OCI-LY1 (cell line): ENCODE results near the gene WDR74.
"Not testable (repeated sequence)": the region's sequence is repeated elsewhere in the genome, so short reads cannot be mapped to it uniquely, and the experiment has no call there.

ENCODE experiments used
- H2AFZ ChIP-seq: fragments of 200-600 bp; sonication (generic), shearing (Covaris generic); 2 replicates; pipeline ENCODE4 v1.6.0; 2014; ENCODE audit warnings: antibody characterized with exemption, mild to moderate bottlenecking, low read length
- H3F3A ChIP-seq: fragments of 200-600 bp; sonication (generic), shearing (Covaris generic); 2 replicates; pipeline ENCODE4 v1.6.0; 2014; ENCODE audit warnings: mild to moderate bottlenecking, antibody characterized with exemption, low read length, moderate library complexity; ENCODE audit not compliant: insufficient read depth
- H3K27ac ChIP-seq: fragments of 200-600 bp; sonication (generic); 2 replicates; pipeline ENCODE4 v1.5.1; 2014; ENCODE audit warnings: low read length, mixed run types, mild to moderate bottlenecking, low read depth; ENCODE audit not compliant: poor library complexity, severe bottlenecking
- H3K27me3 ChIP-seq: fragments of 200-600 bp; sonication (generic); 2 replicates; pipeline ENCODE4 v1.6.0; 2014; ENCODE audit warnings: antibody characterized with exemption, mild to moderate bottlenecking, low read length, moderate library complexity; ENCODE audit not compliant: insufficient read depth
- H3K36me3 ChIP-seq: fragments of 200-600 bp; sonication (generic); 2 replicates; pipeline ENCODE4 v1.6.1; 2014; ENCODE audit warnings: mild to moderate bottlenecking, antibody characterized with exemption, low read length, moderate library complexity, mixed read lengths; ENCODE audit not compliant: insufficient read depth
- H3K4me1 ChIP-seq: fragments of 200-600 bp; sonication (generic); 2 replicates; pipeline ENCODE4 v1.5.1; 2014; ENCODE audit warnings: mild to moderate bottlenecking, low read length, moderate library complexity; ENCODE audit not compliant: insufficient read depth, severe bottlenecking
- H3K4me2 ChIP-seq: fragments of 200-600 bp; sonication (generic), shearing (Covaris generic); 2 replicates; pipeline ENCODE4 v1.6.1; 2014; ENCODE audit warnings: low read length
- H3K4me3 ChIP-seq: fragments of 200-600 bp; sonication (generic); 2 replicates; pipeline ENCODE4 v1.5.1; 2014; ENCODE audit warnings: low read length, low read depth, mild to moderate bottlenecking, mixed read lengths; ENCODE audit not compliant: poor library complexity, severe bottlenecking
- H3K79me2 ChIP-seq: fragments of 200-600 bp; shearing (Covaris generic); 2 replicates; pipeline ENCODE4 v1.6.1; 2016; ENCODE audit warnings: mixed run types, low read length, mixed read lengths; ENCODE audit not compliant: insufficient read depth
- H3K9ac ChIP-seq: fragments of 200-600 bp; sonication (generic), shearing (Covaris generic); 2 replicates; pipeline ENCODE4 v1.6.1; 2014; ENCODE audit warnings: mild to moderate bottlenecking, low read length, mixed read lengths
- H3K9me2 ChIP-seq: fragments of 200-600 bp; sonication (generic), shearing (Covaris generic); 2 replicates; pipeline ENCODE4 v1.6.1; 2014; ENCODE audit warnings: low read depth, mild to moderate bottlenecking, low read length, mixed read lengths
- H3K9me3 ChIP-seq: fragments of 200-600 bp; shearing (Covaris generic); 2 replicates; pipeline ENCODE4 v1.6.1; 2014; ENCODE audit warnings: low read length, mixed read lengths
- H4K20me1 ChIP-seq: fragments of 200-600 bp; sonication (generic), shearing (Covaris generic); 2 replicates; pipeline ENCODE4 v1.6.0; 2016; ENCODE audit warnings: mild to moderate bottlenecking, low read length; ENCODE audit not compliant: insufficient read depth
- EZH2 ChIP-seq: fragments of 200-600 bp; sonication (generic), shearing (Covaris generic); IDR thresholded peaks from 2 replicates; pipeline ENCODE4 v1.8.0; 2017; ENCODE audit warnings: borderline replicate concordance, mixed run types, mild to moderate bottlenecking, antibody characterized with exemption, low read length, moderate library complexity, mixed read lengths
- TF ChIP-seq, protein P1 (sequence below): fragments of 200-600 bp; sonication (generic), shearing (Covaris generic); IDR thresholded peaks from 2 replicates; pipeline ENCODE4 v1.5.1; 2017; ENCODE audit warnings: mild to moderate bottlenecking, antibody characterized with exemption, low read length, moderate library complexity, mixed read lengths

The WDR74 gene

DNA sequence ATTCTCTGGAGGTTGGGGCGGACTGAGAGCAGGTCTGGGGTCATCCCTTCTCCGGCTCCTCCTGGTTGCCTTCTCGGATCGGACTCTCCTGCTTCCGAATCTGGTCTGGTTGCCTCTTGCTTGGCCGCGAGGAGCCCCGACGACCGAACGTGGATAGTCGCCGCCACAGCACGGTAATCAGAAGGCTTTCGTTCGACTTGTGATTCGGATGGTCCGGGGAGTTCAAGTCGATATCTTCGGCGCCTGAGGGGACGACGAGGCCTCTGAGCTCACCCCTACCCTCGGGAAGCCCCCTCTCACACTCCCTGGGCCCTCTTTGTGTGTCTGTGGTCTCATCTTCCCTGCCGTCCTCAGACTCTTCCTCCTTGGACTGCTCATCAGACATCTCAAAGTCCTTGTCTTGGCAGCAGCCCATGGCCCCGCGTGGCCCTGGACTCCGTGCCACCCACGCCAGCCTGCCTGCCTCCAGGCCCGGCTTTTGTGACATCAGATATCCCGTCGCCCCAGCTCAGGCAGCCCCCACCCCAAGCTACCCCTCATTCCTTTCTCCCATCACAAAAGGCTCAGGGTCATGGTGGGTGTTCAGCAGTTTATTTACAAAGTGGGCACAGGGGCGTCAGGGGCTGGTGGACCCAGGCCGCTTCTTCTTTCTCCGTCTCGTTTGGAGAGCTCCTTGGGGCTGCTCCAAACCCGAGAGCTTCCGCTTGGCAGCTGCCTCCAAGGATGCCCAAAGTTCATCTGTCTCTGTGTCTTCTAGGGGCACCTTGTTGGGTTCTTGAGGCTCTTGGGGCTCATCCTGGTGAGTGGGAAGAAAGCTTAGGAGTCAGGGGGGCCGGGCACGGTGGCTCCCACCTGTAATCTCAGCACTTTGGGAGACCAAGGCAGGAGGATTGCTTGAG is 6.8 kb downstream of the WDR74 start, which contains the start of gene TEX54:
TEX54 (minus strand) TSS at position 506 of the 899 bp plus-strand sequence.
- H3K9me2 ChIP-seq, result no peaks in the 10 kb centered on the region
- H3K36me3 ChIP-seq, result peaks cover 46% of the 10 kb centered on the region
- H3K4me1 ChIP-seq, result peaks cover 24% of the 10 kb centered on the region
- peak within 1 kb of the TSS; percentile 81 for H3K9ac ChIP-seq
- no peaks in the 10 kb centered on the region for H4K20me1 ChIP-seq
- H3K9me3 ChIP-seq, result no peaks in the 10 kb centered on the region
- TF ChIP-seq, protein P1, sequence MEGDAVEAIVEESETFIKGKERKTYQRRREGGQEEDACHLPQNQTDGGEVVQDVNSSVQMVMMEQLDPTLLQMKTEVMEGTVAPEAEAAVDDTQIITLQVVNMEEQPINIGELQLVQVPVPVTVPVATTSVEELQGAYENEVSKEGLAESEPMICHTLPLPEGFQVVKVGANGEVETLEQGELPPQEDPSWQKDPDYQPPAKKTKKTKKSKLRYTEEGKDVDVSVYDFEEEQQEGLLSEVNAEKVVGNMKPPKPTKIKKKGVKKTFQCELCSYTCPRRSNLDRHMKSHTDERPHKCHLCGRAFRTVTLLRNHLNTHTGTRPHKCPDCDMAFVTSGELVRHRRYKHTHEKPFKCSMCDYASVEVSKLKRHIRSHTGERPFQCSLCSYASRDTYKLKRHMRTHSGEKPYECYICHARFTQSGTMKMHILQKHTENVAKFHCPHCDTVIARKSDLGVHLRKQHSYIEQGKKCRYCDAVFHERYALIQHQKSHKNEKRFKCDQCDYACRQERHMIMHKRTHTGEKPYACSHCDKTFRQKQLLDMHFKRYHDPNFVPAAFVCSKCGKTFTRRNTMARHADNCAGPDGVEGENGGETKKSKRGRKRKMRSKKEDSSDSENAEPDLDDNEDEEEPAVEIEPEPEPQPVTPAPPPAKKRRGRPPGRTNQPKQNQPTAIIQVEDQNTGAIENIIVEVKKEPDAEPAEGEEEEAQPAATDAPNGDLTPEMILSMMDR, result no peak
- TF ChIP-seq EZH2, result no peak
- H2AFZ ChIP-seq, result no peak within 1 kb of the TSS
- H3K4me3 ChIP-seq, result peak within 1 kb of the TSS; percentile 81
- H3K4me2 ChIP-seq, result peak within 1 kb of the TSS; percentile 66
- peaks cover 15% of the 10 kb centered on the region for H3K79me2 ChIP-seq
- peak within 1 kb of the TSS; percentile 65 for H3K27ac ChIP-seq
- no peaks in the 10 kb centered on the region for H3F3A ChIP-seq
- H3K27me3 ChIP-seq, result no peaks in the 10 kb centered on the region

DNA sequence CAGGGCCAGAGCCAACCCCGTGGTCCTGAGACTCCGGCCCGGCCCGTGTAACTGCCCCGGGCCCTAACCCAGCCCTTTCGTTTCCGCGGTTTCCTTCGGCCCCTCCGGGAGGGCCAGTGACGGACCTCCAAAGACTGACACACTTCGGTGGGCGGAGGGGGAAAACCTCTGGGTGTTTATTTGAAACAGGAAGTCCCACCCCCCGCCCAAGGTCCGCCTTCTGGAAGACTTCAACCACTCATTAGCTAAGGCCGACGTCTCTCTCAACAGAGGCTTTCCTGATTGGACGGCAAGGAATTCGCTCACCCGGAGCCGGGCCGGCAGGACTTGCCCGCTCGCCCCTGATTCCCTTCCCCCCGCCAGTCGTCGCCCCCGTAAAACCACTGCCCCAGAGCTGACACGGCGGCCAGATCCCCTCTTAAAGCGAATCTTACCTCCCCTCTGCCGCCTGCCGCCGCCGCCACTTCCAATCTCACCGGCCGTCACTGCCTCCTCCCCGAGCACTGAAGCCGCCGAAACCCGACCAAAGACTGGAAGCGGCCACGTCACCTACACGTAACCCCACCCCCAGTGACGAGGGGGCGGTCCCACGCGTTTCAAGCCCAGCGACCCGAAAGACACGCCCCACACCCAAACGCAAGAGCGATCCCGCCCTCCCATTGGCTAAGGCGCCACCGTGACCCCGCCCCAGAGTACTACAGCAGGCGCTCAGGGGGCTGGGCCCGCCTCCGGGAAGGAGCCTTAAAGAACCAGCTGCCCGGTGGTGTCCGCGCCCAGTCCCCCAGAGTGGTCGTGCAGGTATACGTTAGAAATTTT is 7.7 kb downstream of the WDR74 start, which contains the start of gene STX5:
STX5 (minus strand) TSS at position 532 of the 816 bp plus-strand sequence. CDS start 808 bp downstream, outside the sequence.
- Histone ChIP-seq H3K4me2 (peak within 1 kb of the TSS; percentile 81), H3K9ac (peak within 1 kb of the TSS; percentile 81), H3F3A (no peaks in the 10 kb centered on the region), H3K4me1 (peaks cover 22% of the 10 kb centered on the region), H3K9me2 (no peaks in the 10 kb centered on the region), H3K4me3 (peak within 1 kb of the TSS; percentile 81), H3K27ac (peak within 1 kb of the TSS; percentile 65), H2AFZ (no peak within 1 kb of the TSS), H3K36me3 (peaks cover 47% of the 10 kb centered on the region), H3K79me2 (peaks cover 13% of the 10 kb centered on the region), H3K9me3 (no peaks in the 10 kb centered on the region), H3K27me3 (no peaks in the 10 kb centered on the region), H4K20me1 (no peaks in the 10 kb centered on the region)
- TF ChIP-seq, protein P1, result no peak
- no peak for TF ChIP-seq EZH2

DNA sequence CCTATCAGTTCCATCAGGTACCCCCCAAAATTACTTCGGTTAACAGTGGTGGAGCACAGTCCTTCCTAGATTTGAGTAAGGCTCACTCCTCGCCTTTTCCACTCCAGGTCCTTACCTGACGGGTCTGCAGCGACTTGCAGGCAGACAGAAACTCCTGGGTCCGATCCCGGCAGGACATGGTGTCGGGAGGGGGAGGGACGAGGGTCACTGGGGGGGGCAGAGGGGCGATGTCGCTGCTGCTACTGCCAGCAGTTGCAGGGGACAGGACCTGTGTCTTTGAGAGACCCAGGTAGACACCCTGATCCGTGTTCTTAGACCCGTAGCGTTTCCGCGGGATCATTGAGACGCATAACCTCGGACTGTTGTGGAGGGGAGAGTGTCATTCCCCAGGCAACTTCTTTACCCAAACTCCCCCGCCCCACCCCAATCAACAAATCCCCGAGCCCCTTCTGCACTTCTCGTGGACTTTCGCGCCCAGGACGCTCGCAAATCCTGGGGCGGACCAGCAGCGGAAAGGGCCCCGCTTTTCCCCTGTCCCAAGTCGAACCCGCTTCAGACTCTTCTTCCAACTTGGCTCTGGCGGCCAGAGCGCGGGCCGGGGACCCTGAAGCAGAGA is 8.4 kb downstream of the WDR74 start:
- Histone ChIP-seq H3K4me3 (peak overlapping the region; percentile 81), H3K27ac (peak overlapping the region; percentile 56), H3K4me2 (peak overlapping the region; percentile 81), H3K27me3 (no peaks in the 10 kb centered on the region), H3K79me2 (peaks cover 13% of the 10 kb centered on the region), H3F3A (no peaks in the 10 kb centered on the region), H2AFZ (no peak overlapping the region), H4K20me1 (no peaks in the 10 kb centered on the region), H3K9me3 (no peaks in the 10 kb centered on the region), H3K9ac (peak overlapping the region; percentile 81), H3K9me2 (no peaks in the 10 kb centered on the region), H3K4me1 (peaks cover 22% of the 10 kb centered on the region), H3K36me3 (peaks cover 42% of the 10 kb centered on the region)
- TF ChIP-seq, protein P1, result no peak
- no peak for TF ChIP-seq EZH2

DNA sequence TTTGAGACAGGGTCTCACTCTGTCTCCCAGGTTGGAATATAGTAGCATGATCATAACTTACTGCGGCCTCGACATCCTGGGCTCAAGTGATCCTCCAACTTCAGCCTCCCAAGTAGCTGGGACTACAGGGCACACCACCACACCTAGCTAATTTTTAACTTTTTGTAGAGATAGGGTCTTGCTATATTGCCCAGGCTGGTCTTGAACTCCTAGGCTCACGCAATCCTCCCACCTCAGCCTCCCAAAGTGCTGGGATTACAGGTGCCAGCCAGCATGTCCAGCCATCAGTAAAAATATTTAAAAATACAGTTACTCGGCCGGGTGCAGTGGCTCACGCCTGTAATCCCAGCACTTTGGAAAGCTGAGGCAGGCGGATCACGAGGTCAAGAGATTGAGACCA is 11.3 kb downstream of the WDR74 start:
- not testable (repeated sequence) for H3K27ac ChIP-seq, H2AFZ ChIP-seq, H3K4me2 ChIP-seq, H3K9me3 ChIP-seq, H3K27me3 ChIP-seq, H4K20me1 ChIP-seq, H3K9ac ChIP-seq, H3F3A ChIP-seq, H3K9me2 ChIP-seq, H3K4me3 ChIP-seq
- Histone ChIP-seq H3K36me3 (peaks cover 43% of the 10 kb centered on the region), H3K79me2 (peaks cover 13% of the 10 kb centered on the region), H3K4me1 (peaks cover 18% of the 10 kb centered on the region)
